Measurements from ENCODE around the gene KPNA6. TPM values are rescaled to one million over a fixed set of nuclear protein-coding genes. Genes with fewer than 3 reads are reported as not detected.

Gene KPNA6
- total RNA-seq, 2 donors from 2014 or later: 37.9 to 56.9 TPM

- Histone ChIP-seq H3K36me3 (no peaks in the 10 kb centered on the region), H3K27ac (peak overlapping the region in 1 of 2 donors; percentile 20), H3K9me3 (no peaks in the 10 kb centered on the region), H3K4me3 (no peak overlapping the region), H3K4me1 (replicated peaks) (peaks cover 5% of the 10 kb centered on the region), H3K27me3 (replicated peaks; ENCODE audit: insufficient read depth) (no peaks in the 10 kb centered on the region)
- DNase-seq (ENCODE audit: low spot score): peak; percentile 89
- intact Hi-C loops (cut with DNase I): loop anchor here (10.0 kb wide), 1 partner anchor 302 kb away; the partner anchor contains the start of gene ADGRB2
- TF ChIP-seq POLR2A (IDR thresholded peaks at IDR 0.05) (no peak), CTCF (IDR thresholded peaks at IDR 0.05) (no peak), POLR2AphosphoS5 (IDR thresholded peaks at IDR 0.05) (peak; percentile 95)
- WGBS: under 1% methylated on average over 4 of the region's 4 CpGs
Measured at GRCh38 chr1:32066489-32066873, 41.4 kb upstream of the KPNA6 start.

GRCh38 chr1:32068957-32069588 lies 38.8 kb upstream of the KPNA6 start:
- Histone ChIP-seq H3K27ac (no peak overlapping the region), H3K27me3 (replicated peaks; ENCODE audit: insufficient read depth) (no peaks in the 10 kb centered on the region), H3K36me3 (no peaks in the 10 kb centered on the region), H3K9me3 (no peaks in the 10 kb centered on the region), H3K4me3 (no peak overlapping the region), H3K4me1 (replicated peaks) (peaks cover 4% of the 10 kb centered on the region)
- no peak for TF ChIP-seq CTCF (IDR thresholded peaks at IDR 0.05)
- no peak for TF ChIP-seq POLR2A (IDR thresholded peaks at IDR 0.05)
- TF ChIP-seq POLR2AphosphoS5 (IDR thresholded peaks at IDR 0.05): no peak
- 54% methylated on average over 5 of the region's 5 CpGs for WGBS
- intact Hi-C loops (cut with DNase I): loop anchor here (10.0 kb wide), 1 partner anchor 304 kb away; the partner anchor contains the start of gene ADGRB2
- DNase-seq (ENCODE audit: low spot score): no peak

DNA sequence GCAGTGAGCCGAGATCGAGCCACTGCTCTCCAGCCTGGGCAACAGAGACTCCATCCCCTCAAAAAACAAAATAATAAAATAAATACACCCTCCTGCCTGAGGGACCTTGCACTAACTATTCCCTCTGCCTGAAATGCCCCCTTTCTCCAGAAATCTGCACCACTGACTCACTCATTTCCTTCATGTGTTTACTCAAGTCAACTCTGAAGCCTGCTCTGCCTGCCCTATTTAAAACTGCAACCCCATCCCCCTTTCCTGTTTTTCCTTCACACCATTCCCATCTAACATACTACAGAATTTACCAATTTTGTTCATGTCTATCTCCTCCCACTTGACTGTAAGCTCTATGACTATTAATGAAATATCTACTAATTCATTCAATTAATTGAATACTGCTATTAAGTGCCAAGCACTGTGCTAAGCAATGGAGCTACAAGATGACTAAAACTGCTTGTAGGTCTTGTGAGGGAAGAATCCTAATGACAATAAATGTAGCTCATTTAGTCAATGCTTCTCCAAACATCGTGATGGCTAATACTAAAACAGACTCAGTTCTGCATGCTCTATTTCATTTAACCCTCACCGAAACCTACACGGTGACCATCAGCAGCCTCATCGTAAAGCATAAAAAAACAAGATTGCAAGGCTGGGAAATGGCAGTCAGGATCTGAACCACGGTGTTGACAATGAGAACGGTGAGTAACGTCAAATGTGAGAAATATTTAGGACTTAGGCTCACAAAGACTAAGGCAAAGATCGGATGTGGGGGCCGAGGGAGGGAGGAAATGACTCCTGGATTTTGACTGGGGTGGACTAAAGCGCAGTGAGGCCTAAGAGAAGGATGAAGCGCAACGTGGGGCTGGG lies 35.9 kb upstream of the KPNA6 start:
- WGBS: 17% methylated on average over 14 of the region's 14 CpGs
- no peaks in the 10 kb centered on the region for H3K27me3 ChIP-seq (replicated peaks; ENCODE audit: insufficient read depth)
- no peak for DNase-seq (ENCODE audit: low spot score)
- H3K4me1 ChIP-seq (replicated peaks): peaks cover 4% of the 10 kb centered on the region
- TF ChIP-seq POLR2A (IDR thresholded peaks at IDR 0.05): no peak
- TF ChIP-seq POLR2AphosphoS5 (IDR thresholded peaks at IDR 0.05): no peak
- TF ChIP-seq CTCF (IDR thresholded peaks at IDR 0.05): no peak
- H3K36me3 ChIP-seq: peaks cover 0 to 4% of the 10 kb centered on the region in 2 donors
- H3K9me3 ChIP-seq: no peaks in the 10 kb centered on the region
- peak overlapping the region; percentile 94 to 97 for H3K27ac ChIP-seq
- peak overlapping the region; percentile 73 to 86 for H3K4me3 ChIP-seq
- intact Hi-C loops (cut with DNase I): loop anchor here (5.0 kb wide), 1 partner anchor 405 kb away; no protein-coding TSS in a partner anchor

DNA sequence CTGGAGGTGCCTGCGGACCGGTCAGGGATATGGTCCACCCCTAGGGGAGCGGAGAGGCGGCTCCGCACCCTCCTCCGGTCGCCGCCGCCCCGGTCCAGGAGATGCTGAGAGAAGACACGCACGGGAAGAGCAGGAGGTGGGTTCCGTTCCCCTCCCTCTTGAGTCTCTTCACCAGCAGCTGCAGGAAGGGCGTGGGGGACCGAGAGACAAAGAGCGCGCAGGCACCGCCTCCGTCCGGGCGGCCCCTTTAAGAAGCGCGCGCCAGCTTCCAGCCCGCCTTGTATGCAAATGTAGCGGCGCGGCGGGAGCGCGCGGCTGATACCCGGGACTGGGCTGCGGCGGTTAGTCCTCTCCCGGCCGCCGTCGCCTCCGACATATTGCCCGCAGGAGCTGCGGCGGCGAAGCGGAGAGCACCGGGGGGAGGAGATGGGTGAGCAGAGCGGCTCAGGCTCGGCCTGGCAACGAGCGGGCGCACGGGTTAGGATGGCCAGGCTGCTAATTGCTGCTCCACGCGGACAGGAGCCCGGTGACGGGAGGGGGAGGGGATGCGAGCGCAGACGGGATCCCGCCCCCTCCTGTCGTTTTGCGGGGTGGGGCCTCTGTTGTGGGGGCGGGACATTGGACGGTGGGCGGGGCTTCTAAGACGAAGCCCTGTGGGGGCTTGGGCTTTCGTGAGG lies 35.1 kb upstream of the KPNA6 start, which contains the start of gene TMEM39B:
TSS of gene TMEM39B (plus strand) at position 318 of the 677 bp plus-strand sequence. CDS start at position 427, 109 bp downstream.
- Histone ChIP-seq H3K27ac (peak within 1 kb of the TSS; percentile 94 to 97), H3K27me3 (replicated peaks; ENCODE audit: insufficient read depth) (no peaks in the 10 kb centered on the region), H3K4me3 (peak within 1 kb of the TSS; percentile 73 to 86), H3K36me3 (peaks cover 0 to 4% of the 10 kb centered on the region in 2 donors), H3K9me3 (no peaks in the 10 kb centered on the region), H3K4me1 (replicated peaks) (peaks cover 4% of the 10 kb centered on the region)
- intact Hi-C loops (cut with DNase I): loop anchor here (5.0 kb wide), 1 partner anchor 405 kb away; no protein-coding TSS in a partner anchor
- peak; percentile 96 for TF ChIP-seq POLR2AphosphoS5 (IDR thresholded peaks at IDR 0.05)
- TF ChIP-seq CTCF (IDR thresholded peaks at IDR 0.05): peak in 2 of 4 experiments; percentile 22 to 34
- peak; percentile 65 for TF ChIP-seq POLR2A (IDR thresholded peaks at IDR 0.05)
- DNase-seq (ENCODE audit: low spot score): peak; percentile 94
- WGBS: under 1% methylated on average over 66 of the region's 67 CpGs

Measured in prostate gland (tissue), 2 donors.